Mammary epithelial cell (primary cell): ENCODE results near the gene TMEM14A.

Experiments used
- CTCF ChIP-seq, 2 donors: IDR thresholded peaks in 1 of 2; conservative IDR thresholded peaks in 1 of 2; 2 replicates each; pipeline ENCODE4 v1.5.1; 2011 to 2012; ENCODE audit warnings: inconsistent platforms in 2 of 2, low read length in 2 of 2, mild to moderate bottlenecking in 2 of 2, control low read depth in 1 of 2, low read depth in 1 of 2; ENCODE audit not compliant: insufficient read depth in 1 of 2; ENCODE audit errors: extremely low read depth in 1 of 2
- EZH2 ChIP-seq: IDR thresholded peaks from 2 replicates; pipeline ENCODE4 v1.6.1; 2012; ENCODE audit warnings: low read length, inconsistent platforms, borderline replicate concordance

- TF ChIP-seq CTCF (conservative IDR thresholded peaks at IDR 0.05 in 1 of 2, IDR thresholded peaks at IDR 0.05 in 1 of 2; ENCODE audit: extremely low read depth in 1 of 2, insufficient read depth in 1 of 2, low read depth in 1 of 2, low read length in 2 of 2): no peak
- TF ChIP-seq EZH2: no peak
These were observed 20.0 kb upstream of the TMEM14A start for GRCh38 chr6:52650941-52651340.
